ENCODE measurements around the gene CD2BP2. TPM values are rescaled to one million over a fixed set of nuclear protein-coding genes. Genes with fewer than 3 reads are reported as not detected.
A peak's percentile ranks its signal among the peaks of the same experiment; 100 is the strongest.

CD2BP2 gene
- total RNA-seq, 4 donors from 2014 or later: 27.3 to 39.9 (median 35.4) TPM

DNA sequence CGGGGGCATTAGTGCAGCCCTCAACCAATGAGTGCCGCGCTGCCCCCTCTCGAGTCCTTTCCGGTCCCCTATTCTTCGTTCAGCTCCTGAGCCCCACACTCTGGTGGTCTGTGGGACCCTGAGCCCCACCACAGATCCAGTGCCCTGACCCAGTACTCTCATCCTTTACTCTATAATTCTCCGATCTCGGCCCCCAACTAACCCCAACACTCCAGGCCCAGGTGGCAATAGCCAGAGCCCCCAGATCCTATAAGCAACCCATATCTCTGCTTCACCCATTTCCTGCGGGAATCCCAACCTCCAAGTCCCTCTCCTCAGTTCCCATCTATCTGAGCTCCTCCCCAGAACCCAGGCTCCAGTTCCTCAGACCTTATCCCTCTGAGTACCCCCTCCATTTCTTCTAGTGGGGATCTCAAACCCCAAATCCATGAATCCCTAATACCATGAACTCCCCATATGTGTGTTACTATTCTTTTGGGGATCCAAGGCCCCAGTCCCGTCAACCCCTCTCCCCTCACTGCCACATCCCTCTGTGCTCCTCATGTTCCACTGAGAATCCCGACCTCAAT, 16.2 kb upstream of the CD2BP2 start:
- TF ChIP-seq, protein P1, sequence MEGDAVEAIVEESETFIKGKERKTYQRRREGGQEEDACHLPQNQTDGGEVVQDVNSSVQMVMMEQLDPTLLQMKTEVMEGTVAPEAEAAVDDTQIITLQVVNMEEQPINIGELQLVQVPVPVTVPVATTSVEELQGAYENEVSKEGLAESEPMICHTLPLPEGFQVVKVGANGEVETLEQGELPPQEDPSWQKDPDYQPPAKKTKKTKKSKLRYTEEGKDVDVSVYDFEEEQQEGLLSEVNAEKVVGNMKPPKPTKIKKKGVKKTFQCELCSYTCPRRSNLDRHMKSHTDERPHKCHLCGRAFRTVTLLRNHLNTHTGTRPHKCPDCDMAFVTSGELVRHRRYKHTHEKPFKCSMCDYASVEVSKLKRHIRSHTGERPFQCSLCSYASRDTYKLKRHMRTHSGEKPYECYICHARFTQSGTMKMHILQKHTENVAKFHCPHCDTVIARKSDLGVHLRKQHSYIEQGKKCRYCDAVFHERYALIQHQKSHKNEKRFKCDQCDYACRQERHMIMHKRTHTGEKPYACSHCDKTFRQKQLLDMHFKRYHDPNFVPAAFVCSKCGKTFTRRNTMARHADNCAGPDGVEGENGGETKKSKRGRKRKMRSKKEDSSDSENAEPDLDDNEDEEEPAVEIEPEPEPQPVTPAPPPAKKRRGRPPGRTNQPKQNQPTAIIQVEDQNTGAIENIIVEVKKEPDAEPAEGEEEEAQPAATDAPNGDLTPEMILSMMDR (IDR thresholded peaks at IDR 0.05): no peak
- ATAC-seq (ENCODE audit: low FRiP score) (no peak), DNase-seq (ENCODE audit: low spot score) (no peak)

DNA sequence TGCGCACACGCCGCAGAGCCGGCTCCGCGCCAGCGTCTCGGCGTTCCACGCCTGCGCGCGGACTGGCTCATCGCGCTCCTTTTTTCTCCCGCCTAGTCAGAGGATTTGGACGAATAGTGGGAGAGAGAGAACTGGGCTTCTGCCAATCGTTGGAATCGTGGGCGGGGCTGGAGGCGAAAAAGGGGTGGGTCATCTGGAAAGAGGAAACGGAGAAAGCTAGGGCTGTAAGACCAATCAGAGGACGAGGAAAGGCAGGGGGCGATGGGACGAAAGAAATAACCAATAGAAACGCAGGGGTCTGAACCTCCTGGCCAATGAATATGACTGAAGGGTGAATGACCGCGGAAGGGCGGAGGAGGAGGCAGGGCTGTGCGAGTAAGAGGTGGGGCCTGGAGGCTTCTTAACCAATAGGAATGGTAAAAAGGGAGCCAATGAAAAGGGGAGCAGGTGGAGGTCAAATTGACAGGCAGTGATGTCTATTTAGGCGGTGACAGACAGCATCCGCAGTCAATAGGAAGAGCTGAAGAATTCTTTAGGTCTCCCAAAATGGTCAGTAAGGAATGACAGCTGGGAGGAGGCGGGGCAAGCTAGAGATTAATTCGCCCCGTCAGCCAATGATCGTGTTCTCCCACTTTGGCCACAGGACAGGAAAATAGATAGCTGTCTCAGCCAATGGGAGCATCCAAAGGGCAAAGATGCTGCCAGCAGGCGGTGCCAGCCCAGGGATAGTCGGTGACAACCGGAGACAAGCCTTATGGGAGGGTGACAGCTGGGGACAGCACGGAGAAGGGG, 15.5 kb upstream of the CD2BP2 start, which contains the start of gene TBC1D10B:
Gene TBC1D10B, minus strand, starts transcription at position 39 of the 792 bp plus-strand sequence. CDS start 311 bp downstream, outside the sequence.
- TF ChIP-seq, protein P1 (IDR thresholded peaks at IDR 0.05): no peak
- peak; percentile 94 for ATAC-seq (ENCODE audit: low FRiP score)
- peak; percentile 93 for DNase-seq (ENCODE audit: low spot score)

GRCh38 chr16:30369938-30370455, 14.9 kb upstream of the CD2BP2 start:
- peak; percentile 1 for ATAC-seq (ENCODE audit: low FRiP score)
- TF ChIP-seq, protein P1 (IDR thresholded peaks at IDR 0.05): no peak

GRCh38 chr16:30369091-30369937, 14.2 kb upstream of the CD2BP2 start:
- TF ChIP-seq, protein P1 (IDR thresholded peaks at IDR 0.05): no peak
- ATAC-seq (ENCODE audit: low FRiP score) (no peak), DNase-seq (ENCODE audit: low spot score) (no peak)

More at GRCh38 chr16:30369938-30370455, 14.9 kb upstream of the CD2BP2 start:
- DNase-seq (ENCODE audit: low spot score): no peak

- DNase-seq (ENCODE audit: low spot score): no peak
- no peak for ATAC-seq (ENCODE audit: low FRiP score)
- TF ChIP-seq, protein P1 (IDR thresholded peaks at IDR 0.05): no peak
Measured at GRCh38 chr16:30368792-30369090, 13.6 kb upstream of the CD2BP2 start.

GRCh38 chr16:30368122-30368791, 13.1 kb upstream of the CD2BP2 start:
- ATAC-seq (ENCODE audit: low FRiP score) (peak; percentile 44), DNase-seq (ENCODE audit: low spot score) (no peak)
- TF ChIP-seq, protein P1 (IDR thresholded peaks at IDR 0.05): no peak
